ENCODE results near the gene AMPD3.

Gene AMPD3

GRCh38 chr11:10444725-10445315 is 10.2 kb upstream of the AMPD3 start:
- no peak for TF ChIP-seq ZNF274 (IDR thresholded peaks at IDR 0.05; ENCODE audit: low read depth, low read length)
- H3K4me3 ChIP-seq (ENCODE audit: low read length) = no peak overlapping the region

GRCh38 chr11:10447445-10447844 is 7.6 kb upstream of the AMPD3 start:
- no peak for TF ChIP-seq ZNF274 (IDR thresholded peaks at IDR 0.05; ENCODE audit: low read depth, low read length)
- no peak overlapping the region for H3K4me3 ChIP-seq (ENCODE audit: low read length)

- H3K4me3 ChIP-seq (ENCODE audit: low read length) = peak overlapping the region; percentile 36; the same call in 1 of the 2 replicates
- no peak for TF ChIP-seq ZNF274 (IDR thresholded peaks at IDR 0.05; ENCODE audit: low read depth, low read length)
Measured at GRCh38 chr11:10450462-10451425, 4.3 kb upstream of the AMPD3 start.

GRCh38 chr11:10451426-10452116 is 3.5 kb upstream of the AMPD3 start:
- H3K4me3 ChIP-seq (ENCODE audit: low read length) = no peak overlapping the region; the same call in 1 of the 2 replicates
- no peak for TF ChIP-seq ZNF274 (IDR thresholded peaks at IDR 0.05; ENCODE audit: low read depth, low read length)

GRCh38 chr11:10452211-10452767 is 2.8 kb upstream of the AMPD3 start:
- H3K4me3 ChIP-seq (ENCODE audit: low read length) = no peak overlapping the region
- no peak for TF ChIP-seq ZNF274 (IDR thresholded peaks at IDR 0.05; ENCODE audit: low read depth, low read length)

- no peak for TF ChIP-seq ZNF274 (IDR thresholded peaks at IDR 0.05; ENCODE audit: low read depth, low read length)
- no peak overlapping the region for H3K4me3 ChIP-seq (ENCODE audit: low read length)
Measured at GRCh38 chr11:10453261-10453660, 1.8 kb upstream of the AMPD3 start.

- H3K4me3 ChIP-seq (ENCODE audit: low read length) = peak overlapping the region; percentile 53; the same call in 1 of the 2 replicates
- TF ChIP-seq ZNF274 (IDR thresholded peaks at IDR 0.05; ENCODE audit: low read depth, low read length) = no peak
Measured at GRCh38 chr11:10455637-10456487, 798 bp downstream of the AMPD3 start.

GRCh38 chr11:10456519-10456918 is 1.5 kb downstream of the AMPD3 start:
- peak overlapping the region; percentile 53; the same call in 1 of the 2 replicates for H3K4me3 ChIP-seq (ENCODE audit: low read length)
- TF ChIP-seq ZNF274 (IDR thresholded peaks at IDR 0.05; ENCODE audit: low read depth, low read length) = no peak

GRCh38 chr11:10457901-10458300 is 2.8 kb downstream of the AMPD3 start:
- peak overlapping the region; percentile 21; the same call in 1 of the 2 replicates for H3K4me3 ChIP-seq (ENCODE audit: low read length)
- no peak for TF ChIP-seq ZNF274 (IDR thresholded peaks at IDR 0.05; ENCODE audit: low read depth, low read length)

- H3K4me3 ChIP-seq (ENCODE audit: low read length) = peak overlapping the region; percentile 25; the same call in 1 of the 2 replicates
- no peak for TF ChIP-seq ZNF274 (IDR thresholded peaks at IDR 0.05; ENCODE audit: low read depth, low read length)
Measured at GRCh38 chr11:10459029-10459970, 4.2 kb downstream of the AMPD3 start.

GRCh38 chr11:10460611-10461275 is 5.7 kb downstream of the AMPD3 start:
- TF ChIP-seq ZNF274 (IDR thresholded peaks at IDR 0.05; ENCODE audit: low read depth, low read length) = no peak
- no peak overlapping the region; the same call in 1 of the 2 replicates for H3K4me3 ChIP-seq (ENCODE audit: low read length)
